Stimulated activated CD4-positive, alpha-beta T cell treated with anti-CD3 and anti-CD28 coated beads, TNF-alpha, amount 100 ng/mL, for 24 hours (primary cell): ENCODE data around the gene SGMS1.

ENCODE experiments used
- DNase-seq, 3 experiments: peaks; one replicate each; pipeline ENCODE4 v3.0.0-alpha.2; 2020; ENCODE audit warnings: low read depth in 3 of 3

Gene SGMS1

GRCh38 chr10:50398381-50398780 is 225.4 kb downstream of the SGMS1 start:
- DNase-seq: no peak

- no peak for DNase-seq
Measured at GRCh38 chr10:50397312-50398140, 226.2 kb downstream of the SGMS1 start.

GRCh38 chr10:50396491-50397311 is 227.1 kb downstream of the SGMS1 start:
- DNase-seq: peak in 1 of 3 experiments; percentile 12

- DNase-seq: no peak
Measured at GRCh38 chr10:50395851-50396250, 227.9 kb downstream of the SGMS1 start.

GRCh38 chr10:50395271-50395670 is 228.5 kb downstream of the SGMS1 start:
- DNase-seq: no peak

GRCh38 chr10:50394832-50395231 is 228.9 kb downstream of the SGMS1 start:
- no peak for DNase-seq

- no peak for DNase-seq
Measured at GRCh38 chr10:50393784-50394467, 229.8 kb downstream of the SGMS1 start.

GRCh38 chr10:50392966-50393718 is 230.6 kb downstream of the SGMS1 start:
- no peak for DNase-seq

GRCh38 chr10:50392426-50392825 is 231.3 kb downstream of the SGMS1 start:
- DNase-seq: no peak

GRCh38 chr10:50390302-50390701 is 233.5 kb downstream of the SGMS1 start:
- no peak for DNase-seq

- no peak for DNase-seq
Measured at GRCh38 chr10:50388181-50388580, 235.6 kb downstream of the SGMS1 start.

- no peak for DNase-seq
Measured at GRCh38 chr10:50387732-50388073, 236.1 kb downstream of the SGMS1 start.

GRCh38 chr10:50387007-50387731 is 236.6 kb downstream of the SGMS1 start:
- no peak for DNase-seq

GRCh38 chr10:50385624-50386023 is 238.1 kb downstream of the SGMS1 start:
- no peak for DNase-seq

GRCh38 chr10:50384898-50385297 is 238.9 kb downstream of the SGMS1 start:
- DNase-seq: no peak

GRCh38 chr10:50384238-50384637 is 239.5 kb downstream of the SGMS1 start:
- no peak for DNase-seq

- DNase-seq: no peak
Measured at GRCh38 chr10:50382576-50383023, 241.2 kb downstream of the SGMS1 start.

GRCh38 chr10:50381642-50382041 is 242.1 kb downstream of the SGMS1 start:
- DNase-seq: no peak

GRCh38 chr10:50379616-50380015 is 244.1 kb downstream of the SGMS1 start:
- no peak for DNase-seq

- DNase-seq: no peak
Measured at GRCh38 chr10:50375745-50376144, 248.0 kb downstream of the SGMS1 start.

GRCh38 chr10:50375051-50375452 is 248.7 kb downstream of the SGMS1 start:
- DNase-seq: no peak
